CD4-positive, alpha-beta T cell treated with Interleukin-6 at 100 ng/mL for 8 hours (primary cell): ENCODE measurements around the gene TRRAP.
A peak's percentile ranks its signal among the peaks of the same experiment; 100 is the strongest.
"Not testable (repeated sequence)": the region's sequence is repeated elsewhere in the genome, so short reads cannot be mapped to it uniquely, and the experiment has no call there.

Experiments used
- DNase-seq: peaks from one replicate; pipeline ENCODE4 v3.0.0-alpha.2; 2020; ENCODE audit warnings: mixed read lengths, low spot score

Gene TRRAP

DNA sequence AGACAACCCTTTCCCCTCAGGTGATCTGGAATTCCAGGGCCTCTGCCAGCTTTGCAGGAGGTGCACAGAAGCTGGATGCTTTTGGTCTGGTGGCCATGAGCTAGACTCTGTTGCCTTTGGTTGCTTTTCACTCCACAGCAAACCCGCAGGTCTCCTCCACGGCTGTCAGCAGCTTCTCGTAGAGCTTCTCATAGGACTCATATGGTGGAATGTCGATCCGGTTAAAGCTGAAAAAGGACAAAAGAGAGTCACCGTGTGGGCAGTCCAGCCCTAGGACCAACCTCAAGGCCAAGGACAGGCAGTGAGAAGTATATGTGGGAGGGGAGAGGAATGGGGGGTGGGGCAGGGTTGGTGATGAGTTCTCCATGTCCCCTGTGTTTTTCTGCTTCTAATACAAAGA is 152.1 kb downstream of the TRRAP start:
- DNase-seq, result no peak

DNA sequence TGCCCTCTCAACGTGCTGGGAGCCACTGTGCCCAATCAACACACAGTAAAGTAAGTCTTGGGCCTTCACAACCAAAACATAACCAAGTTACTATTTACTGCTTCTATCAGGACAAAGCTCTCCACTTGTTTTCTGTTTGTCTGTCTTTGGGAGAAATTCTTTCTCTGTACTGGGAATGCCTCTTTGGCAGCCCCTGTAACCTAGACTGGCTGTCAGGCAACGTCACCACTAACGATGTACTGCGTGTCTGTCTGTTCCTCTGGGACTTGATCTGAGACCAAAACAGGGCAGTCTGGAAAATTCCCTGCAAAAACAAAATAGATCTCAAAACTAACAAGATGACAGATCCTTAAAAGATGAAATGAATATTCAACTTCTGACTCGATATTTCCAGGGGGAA is 152.6 kb downstream of the TRRAP start:
- no peak for DNase-seq

DNA sequence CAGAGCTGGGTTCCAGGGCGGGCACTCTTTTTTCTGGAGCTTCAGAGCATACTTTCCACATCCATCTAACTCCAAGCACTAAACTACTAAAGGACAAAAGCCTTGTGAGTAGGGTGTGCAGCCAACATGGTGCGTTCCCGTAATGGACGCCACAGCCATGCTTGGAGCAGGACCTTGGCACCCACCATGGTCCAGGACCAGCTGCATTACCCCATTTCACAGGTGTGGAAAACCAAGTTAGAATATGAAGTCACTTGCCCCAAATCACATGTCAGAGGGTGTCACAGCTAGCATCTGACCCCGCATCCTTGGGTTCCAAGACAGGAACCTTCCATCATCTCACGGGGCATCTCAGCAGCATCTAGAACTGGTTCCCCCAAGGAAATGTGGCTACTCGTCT is 153.2 kb downstream of the TRRAP start:
- no peak for DNase-seq

DNA sequence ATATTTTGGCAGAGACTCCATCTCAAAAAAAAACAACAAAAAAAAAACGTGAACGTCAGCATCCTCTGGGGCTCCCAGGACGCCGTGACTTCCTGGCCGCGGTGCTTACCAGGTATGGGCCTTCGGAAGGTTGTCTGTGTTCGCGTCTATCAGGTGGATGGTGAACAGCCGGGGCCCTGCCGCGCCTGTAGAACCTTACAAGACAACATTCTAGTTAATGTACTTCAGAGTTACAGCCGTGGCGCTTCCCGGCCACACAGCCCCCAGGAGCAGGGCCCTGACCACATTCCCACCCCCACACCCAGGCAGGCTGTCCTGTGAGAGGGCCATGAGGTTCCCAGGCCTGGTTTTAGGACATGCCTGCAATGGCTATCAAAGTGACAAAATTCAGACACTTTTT is 154.6 kb downstream of the TRRAP start:
- DNase-seq, result no peak

DNA sequence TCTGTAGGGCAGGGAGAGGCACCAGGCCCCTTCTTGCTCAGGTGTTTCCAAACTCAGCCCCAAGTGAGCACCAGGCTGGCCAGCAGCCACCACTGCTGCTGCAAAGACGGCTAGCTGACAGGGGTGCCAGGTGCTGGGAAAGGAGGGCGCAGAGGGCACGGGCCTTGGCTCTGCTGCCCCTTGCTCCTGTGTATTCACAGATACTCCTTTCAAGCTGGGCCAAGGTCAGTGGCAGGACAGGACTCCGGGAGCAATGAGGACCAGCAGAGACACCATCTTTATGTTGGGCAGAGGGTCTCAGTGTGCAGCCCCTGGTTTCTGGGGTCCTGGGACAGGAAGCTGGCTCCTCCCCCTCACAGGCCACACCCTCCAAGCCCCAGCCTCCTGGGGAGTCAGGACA is 155.4 kb downstream of the TRRAP start:
- DNase-seq, result no peak

DNA sequence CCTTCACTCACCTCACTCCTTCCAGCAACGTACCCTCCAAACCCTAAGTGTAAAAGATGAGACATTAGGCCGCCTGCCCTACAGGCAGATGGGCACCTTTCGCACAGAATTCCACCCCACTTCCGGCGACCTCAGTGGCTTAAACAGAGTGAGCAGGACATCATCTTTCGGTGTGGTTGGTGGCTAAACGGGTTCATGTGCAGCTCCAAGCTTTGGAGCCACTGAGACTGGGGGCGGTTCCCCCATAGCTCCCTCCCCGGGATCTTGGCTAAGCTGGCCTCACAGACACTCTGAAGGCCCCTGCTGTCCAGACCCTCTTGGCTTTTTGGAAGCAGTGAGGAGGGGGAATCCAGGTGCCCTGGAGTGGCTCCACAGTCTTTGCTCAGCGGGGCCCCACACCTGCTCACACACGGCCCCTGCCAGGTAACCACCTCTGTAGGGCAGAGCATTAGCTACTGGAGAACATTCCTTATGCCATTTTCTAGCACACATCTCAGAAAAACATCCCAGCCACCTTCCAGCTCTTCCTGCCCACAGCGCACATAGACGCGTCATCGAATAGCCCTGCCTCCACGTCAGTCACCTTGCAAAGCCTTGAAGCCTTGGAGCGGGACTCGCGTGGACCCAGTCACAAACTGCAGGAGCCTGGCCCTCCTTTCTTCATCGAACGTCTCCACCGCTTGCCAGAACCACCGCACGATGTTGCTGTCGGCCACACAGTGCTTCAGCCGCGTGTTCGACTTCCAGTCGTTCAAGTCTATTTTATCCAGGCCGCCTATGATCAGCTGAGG is 156.8 kb downstream of the TRRAP start:
- DNase-seq, result no peak

DNA sequence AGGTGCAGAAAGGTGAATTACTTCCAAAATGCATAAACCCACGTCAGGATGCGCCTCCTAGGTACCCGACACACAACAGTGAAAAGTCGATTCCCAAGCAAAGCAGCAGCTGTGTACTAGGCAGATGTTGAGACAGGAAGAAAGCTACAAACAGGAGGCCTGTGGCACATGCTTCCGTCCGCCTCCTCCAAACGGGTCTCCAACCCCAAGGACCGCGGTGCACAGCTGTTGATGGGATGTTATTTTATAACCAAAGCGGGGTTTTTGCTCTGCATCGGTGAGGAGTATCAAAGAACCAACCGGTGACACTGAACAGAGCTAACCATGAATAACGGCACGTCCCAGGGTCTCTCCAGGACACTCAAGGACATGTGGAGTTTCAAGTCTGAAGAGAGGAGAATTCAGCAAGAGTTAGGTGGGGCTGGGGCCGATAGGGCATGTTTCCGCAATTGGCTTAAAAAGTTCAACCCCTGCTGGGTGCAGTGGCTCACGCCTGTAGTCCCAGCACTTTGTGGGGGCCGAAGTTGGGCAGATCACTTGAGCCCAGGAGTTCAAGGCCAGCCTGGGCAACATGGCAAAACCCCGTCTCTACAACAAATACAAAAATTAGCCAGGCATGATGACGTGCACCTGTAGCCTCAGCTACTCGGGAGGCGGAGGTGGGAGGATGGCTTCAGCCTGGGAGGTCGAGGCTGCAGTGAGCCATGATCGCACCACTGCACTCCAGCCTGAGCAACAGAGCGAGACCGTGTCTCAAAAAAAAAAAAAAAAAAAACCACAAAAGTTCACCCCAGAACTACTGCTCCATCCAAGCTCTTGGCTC is 157.6 kb downstream of the TRRAP start:
- DNase-seq, result no peak

DNA sequence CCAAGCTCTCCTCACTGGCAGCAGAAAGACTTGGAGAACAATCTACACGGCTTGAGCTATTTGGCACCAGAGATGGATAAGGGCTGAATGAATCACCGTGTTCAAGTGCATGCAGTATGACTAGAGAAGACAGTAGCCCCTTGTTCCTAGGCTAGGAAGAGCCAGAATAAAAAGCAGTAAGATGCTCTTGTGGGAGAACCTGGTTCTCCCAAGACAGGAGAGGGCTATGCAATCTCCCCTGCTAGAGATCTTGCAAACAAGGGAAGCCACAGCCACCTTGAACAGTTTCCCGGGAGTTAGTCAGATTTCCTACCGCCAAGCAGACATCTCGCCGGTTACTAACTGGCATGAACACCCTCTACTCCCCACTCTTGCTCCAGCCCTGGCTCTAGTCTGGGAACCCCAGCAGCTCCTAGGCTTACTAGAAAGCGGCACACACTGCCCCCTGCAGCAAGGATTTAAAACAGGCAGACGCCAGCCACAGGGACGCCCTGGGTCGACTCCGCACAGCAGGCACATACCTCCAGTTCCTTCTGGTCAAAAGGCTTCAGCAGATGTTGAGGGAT is 158.3 kb downstream of the TRRAP start:
- no peak for DNase-seq

DNA sequence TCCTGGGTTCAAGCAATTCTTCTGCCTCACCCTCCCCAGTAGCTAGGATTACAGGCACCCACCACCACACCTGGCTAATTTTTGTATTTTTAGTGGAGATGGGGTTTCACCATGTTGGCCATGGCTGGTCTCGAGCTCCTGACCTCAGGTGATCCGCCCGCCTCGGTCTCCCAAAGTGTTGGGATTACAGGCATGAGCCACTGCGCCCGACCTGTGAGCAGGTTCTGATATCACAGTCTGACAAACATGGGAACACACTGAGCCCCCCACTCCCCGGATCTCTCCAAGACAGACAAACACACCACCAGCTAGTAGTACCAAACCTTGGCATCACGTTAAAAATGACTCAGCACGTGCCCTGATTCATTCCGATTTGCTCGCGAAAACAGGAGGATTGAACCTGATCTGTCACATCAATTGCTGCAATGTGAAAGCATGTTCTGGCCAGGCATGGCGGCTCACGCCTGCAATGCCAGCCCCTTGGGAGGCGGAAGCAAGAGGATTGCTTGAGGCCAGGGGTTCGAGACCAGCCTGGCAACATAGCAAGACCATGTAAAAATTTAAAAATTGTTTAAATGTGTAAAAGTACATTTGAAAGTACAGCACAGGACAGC is 159.1 kb downstream of the TRRAP start:
- no peak for DNase-seq

DNA sequence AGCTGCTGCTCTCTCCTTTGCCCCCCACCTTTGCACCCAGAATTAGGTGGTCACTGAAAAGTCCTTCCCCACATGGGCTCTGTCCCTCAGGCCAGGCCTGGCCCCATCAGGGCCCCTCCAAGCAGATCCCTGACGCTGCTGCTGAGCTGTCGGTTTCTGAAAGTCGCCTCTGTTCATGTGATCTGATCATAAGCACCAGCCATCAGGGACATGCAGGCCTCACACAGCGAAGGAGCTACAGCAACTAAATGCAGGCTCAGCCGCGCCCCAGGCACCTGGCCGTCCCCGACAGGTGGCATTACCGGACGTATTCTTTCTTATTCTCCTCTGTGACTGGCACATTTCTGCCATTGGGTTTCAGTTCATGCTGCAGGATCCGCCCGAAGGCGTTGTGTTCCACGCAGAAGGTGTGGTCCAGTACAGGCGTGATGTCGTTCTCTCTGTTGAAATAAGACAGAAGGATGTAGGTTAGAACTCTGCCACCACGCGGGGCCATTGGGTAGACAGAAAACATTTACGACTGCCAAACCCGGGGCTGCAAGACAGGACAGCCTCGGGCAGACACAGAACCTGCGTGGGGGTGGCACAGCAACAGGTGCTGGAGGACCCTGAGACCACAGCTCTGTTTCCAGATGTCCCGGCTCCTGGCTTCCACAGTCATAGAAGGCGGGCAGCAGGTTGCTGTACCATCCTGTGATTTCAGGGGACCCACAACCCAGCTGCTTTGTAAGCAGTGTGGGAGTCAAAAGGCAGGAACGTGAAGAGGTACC is 159.9 kb downstream of the TRRAP start:
- no peak for DNase-seq

DNA sequence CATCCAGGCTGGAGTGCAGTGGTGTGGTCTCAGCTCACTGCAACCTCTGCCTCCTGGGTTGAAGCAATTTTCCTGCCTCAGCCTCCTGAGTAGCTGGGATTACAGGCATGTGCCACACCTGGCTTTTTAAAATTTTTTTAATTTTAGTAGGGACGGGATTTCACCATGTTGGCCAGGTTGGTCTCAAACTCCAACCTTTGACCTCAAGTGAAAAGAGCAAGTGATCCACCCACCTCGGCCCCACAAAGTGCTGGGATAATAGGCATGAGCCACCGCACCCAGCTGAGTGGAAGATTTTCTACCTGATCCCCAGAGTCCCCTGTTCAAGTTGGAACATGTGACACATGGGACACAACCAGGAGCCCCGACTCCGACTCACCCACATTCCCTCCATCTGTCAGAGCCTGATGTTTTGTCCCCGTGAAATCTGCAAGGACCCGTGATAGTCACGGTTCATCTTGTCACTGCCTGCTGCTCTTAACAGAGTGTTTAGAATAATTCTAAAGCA is 161.1 kb downstream of the TRRAP start:
- DNase-seq, result no peak

DNA sequence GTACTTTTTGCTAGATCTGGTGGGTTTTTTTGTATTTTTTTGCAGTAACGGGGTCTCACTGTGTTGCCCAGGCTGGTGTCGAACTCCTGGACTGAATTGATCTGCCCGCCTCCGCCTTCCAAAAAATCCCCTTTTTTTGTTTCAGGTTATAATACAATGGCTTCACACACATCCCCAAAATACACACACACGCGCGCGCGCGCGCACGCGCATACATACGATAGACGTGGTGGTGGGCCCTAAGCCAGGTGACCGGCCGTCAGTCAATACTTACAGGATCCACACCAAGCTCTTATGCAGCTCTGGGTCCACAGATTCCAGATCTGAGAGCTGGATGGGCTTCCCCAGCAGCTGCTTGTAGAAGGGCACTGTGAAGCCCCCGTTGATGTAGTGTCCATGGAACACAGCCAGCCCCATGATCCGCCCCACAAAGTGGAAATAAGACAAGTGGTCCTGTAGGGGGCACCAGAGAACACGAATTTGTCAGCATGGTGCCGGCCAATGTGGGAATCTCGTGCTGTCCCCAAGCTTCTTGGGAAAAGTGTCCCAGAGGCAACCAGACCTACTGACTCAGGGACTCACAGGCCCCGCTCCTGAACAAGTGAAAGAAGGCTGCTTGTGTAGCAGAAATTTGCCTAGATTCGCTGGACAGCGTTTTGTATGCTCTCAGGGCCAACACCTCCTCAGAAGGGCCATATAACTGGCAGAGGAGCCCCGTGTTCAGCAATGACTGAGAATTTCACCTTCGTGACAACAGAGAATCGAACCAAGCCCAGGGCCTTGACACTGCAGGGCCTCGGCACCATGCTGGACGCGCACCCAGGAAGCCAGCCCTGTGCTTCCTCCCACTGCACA is 162.0 kb downstream of the TRRAP start:
- peak; percentile 50 for DNase-seq

DNA sequence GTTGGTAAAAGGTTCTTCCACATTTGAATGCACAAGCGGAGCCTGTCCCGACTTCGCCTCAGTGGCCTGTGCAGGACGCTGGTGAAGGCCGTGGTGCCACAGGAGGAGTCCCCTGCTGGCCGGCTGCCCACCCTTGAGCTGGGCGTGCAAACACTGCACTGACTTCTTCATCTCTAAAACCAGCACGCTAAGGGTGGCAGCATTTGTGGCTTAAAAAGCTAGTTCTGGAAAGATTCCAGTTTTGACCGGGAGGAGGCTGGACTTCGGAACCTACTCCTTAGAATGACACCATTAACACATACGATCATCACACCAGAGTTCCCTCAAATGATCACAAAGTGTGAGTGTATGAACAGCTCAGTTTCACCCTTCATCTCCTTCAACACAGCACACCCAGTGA is 163.2 kb downstream of the TRRAP start:
- DNase-seq, result no peak

DNA sequence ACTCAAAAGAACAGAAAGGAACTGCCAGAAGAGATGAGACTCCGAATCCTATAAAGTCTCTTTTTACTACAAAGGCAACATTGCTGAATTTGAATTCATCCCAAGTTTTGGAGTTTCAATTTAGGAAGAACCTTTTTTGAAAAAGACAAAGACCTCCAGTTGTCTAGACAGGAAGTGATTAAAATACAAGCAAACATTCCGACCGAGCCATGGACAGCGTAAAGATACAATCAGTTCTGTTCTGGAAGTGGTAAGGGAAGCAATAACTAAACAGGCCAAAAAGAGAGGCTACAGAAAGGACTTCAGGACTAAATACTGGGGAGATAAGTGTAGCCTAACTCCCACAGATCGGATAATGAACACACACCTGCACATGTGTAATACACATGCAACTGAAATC is 164.6 kb downstream of the TRRAP start:
- no peak for DNase-seq

DNA sequence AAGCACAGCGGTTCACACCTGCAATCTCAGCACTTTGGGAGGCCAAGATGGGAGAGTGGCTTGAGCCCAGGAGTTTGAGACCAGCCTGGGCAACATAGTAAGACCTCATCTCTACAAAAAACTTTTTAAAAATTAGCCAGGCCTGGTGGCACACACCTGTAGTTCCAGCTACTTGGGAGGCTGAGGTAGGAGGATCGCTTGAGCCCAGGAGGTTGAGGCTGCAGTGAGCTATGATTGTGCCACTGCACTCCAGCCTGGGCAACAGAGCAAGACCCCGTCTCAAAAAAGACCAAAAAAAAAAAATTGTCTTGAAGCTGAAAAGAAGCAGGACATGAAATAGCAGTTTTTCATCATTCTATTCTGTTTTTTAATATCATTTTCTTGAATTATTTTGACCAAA is 166.5 kb downstream of the TRRAP start:
- DNase-seq, result not testable (repeated sequence)

DNA sequence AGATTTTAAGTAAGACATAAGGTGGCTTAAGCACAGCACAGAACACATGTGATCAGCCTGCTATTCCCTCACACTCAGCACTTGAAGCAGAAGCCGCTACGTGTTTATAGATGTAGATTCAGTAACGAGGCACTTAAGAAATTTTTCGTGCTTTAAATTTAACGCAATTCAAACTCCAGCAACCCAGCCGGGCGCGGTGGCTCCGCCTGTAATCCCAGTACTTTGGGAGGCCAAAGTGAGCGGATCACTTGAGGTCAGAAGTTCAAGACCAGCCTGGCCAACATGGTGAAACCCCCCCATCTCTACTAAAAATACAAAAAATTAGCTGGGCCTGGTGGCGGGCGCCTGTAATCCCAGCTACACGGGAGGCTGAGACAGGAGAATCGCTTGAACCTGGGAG is 167.9 kb downstream of the TRRAP start:
- DNase-seq, result not testable (repeated sequence)

DNA sequence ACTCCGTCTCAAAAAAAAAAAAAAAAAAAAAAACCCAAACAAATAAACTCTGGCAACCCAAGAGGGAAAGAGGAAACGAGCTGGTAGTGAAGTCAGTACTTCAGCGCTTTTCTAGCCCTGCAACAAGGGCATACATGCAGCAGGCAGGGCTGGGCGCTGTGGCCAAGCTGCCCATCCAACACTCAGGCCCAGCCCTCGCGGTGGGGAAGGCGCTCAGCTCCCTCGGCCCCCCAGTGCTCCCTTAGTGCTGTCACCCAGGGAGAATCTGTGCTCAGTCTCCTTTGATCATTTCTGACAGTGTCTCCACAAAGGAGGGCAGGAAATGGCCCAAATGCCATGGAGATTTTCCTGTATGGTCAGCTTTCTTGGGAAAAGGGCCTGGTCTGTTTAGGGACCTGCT is 168.4 kb downstream of the TRRAP start:
- no peak for DNase-seq

DNA sequence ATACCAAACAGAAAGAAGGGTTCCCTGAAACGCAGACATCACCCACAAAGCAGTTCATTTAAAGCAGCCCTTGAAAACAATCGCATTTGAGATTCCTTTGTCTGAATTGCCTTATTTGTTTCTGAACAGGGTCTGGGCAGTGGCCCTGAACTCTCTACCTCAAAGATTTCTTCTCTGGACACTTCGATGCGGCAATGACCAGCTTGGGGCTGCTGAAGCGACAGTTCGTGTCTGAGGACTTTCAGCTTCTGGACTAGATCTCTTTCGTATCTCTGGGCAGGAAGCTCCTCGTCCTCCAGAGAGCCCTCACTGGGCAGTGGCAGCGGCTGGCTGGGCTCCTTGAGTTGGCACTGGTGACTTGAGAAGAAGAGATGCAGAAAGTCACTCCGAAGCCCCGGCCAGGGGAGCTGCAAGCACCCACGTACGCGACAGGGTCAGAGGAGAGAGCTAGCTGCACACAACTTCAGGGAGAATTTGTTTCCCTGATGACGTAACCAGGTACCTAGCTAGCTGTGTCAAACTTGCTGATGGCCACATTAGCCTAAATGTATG is 169.3 kb downstream of the TRRAP start:
- no peak for DNase-seq

DNA sequence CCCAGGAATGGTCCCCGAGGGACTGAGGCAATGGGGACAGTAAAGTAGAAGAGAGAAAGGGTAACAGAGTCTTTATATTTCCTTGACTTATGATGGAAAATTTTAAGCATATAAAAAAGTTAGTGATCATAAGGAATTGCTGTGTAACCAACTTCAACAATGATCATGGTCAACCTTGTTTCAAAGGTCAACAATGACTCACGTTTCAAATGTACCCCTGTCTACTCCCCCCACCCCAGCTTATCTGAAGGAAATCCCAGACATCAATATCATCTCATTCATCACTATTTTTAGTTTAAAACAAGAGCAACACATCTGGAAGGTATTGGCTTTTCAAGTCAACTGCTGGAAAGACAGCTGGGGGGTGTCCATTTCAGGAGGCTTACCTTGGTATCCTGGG is 172.6 kb downstream of the TRRAP start:
- DNase-seq, result no peak

DNA sequence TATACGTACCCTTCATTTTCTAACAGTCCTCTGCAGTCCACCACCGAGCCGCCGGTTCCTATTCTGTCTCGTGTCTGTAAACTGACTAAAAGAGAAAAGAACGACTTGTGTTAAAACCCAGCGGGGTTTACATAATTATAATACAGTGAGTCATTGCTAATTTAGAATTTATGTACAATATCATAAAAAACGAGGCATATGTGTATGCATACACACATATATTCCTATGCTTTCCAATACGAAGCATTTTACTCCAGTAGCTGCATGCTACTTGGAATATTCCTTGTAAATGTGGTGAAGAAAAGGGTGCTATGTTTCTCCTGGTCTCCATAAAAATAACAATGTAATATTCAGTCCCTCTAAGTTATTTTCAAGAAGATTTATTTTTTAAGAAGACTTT is 176.4 kb downstream of the TRRAP start:
- DNase-seq, result no peak
